SK-N-DZ (cell line): ENCODE data around the gene NID1.
"Not testable (repeated sequence)": the region's sequence is repeated elsewhere in the genome, so short reads cannot be mapped to it uniquely, and the experiment has no call there.

ENCODE experiments used
- DNase-seq: peaks from one replicate; pipeline ENCODE4 v3.0.0-alpha.2; 2015; ENCODE audit warnings: low spot score
- small RNA-seq, 2 experiments: library from RNA; depleted of rRNA; stranded (forward); fragments of <200 nt; gene quantifications; one replicate each; pipeline ENCODE3, GENCODE V24; 2014

NID1 gene

GRCh38 chr1:235940285-235940684, 124.6 kb downstream of the NID1 start:
- no peak for DNase-seq

GRCh38 chr1:235939480-235939775, 125.5 kb downstream of the NID1 start:
- DNase-seq, result no peak

DNA sequence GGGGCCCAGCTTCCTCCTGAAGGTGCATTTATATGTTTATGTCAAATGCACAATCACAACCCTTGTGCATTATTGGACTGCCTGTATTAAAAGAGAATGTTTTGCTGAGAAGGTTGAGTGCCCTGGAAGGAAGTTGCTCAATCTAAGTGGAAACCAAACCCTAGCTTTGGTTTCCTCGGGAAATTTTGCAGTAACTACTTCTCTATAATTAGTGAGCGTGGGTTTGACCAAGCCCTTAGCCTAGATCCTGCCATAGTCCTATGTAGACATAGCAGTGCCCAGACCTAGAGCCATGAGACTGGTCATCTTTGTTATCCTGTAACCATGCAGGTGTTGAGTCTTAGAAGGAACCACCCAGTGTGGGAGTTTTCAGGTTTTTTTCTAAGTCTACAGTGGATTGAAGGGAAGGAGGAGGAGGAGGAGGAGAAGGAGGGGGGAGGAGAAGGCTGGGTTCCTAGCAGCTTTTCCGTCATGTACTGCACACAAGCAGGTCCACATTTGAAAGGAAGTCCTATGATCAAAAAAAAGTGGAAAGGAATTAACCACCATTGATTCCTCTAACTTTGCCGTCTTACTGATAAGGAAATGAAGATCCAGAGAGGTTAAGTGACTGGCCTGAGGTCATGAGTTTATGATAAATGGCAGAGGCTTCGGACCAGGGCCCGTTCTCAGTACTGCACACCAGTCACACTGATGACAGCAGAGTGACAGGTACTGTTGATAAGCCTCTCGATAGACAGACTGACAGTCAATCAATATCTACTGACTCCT, 126.0 kb downstream of the NID1 start:
- DNase-seq, result no peak

DNA sequence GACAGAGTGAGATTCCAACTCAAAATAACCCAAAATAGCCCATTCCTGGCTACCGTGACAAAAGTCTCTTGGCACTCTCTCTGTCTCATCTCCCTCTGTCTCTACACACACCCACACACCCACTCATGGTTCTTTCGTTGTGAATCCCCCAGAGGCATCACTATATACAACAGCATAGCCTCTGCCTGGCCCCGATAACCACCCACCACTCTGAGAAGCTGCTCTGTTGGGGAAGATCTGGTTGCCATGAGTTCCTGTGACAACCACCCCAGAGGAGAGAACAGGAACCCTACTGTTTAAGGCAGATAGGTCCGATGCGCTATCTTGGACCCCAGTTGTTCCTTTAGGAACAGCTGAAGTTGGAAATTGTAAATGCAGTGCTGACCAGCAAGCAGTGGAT, 127.8 kb downstream of the NID1 start:
- DNase-seq, result no peak

- no peak for DNase-seq
These were observed 129.4 kb downstream of the NID1 start for GRCh38 chr1:235935235-235936225.

- no peak for DNase-seq
These were observed 131.1 kb downstream of the NID1 start for GRCh38 chr1:235933766-235934116.

GRCh38 chr1:235933017-235933765, 131.7 kb downstream of the NID1 start:
- DNase-seq, result no peak

GRCh38 chr1:235932090-235932510, 132.8 kb downstream of the NID1 start:
- DNase-seq, result no peak

- DNase-seq, result no peak
These were observed 133.6 kb downstream of the NID1 start for GRCh38 chr1:235931171-235931738.

GRCh38 chr1:235930543-235930942, 134.3 kb downstream of the NID1 start:
- DNase-seq, result no peak

GRCh38 chr1:235929216-235929615, 135.7 kb downstream of the NID1 start:
- DNase-seq, result no peak

- no peak for DNase-seq
These were observed 136.7 kb downstream of the NID1 start for GRCh38 chr1:235928197-235928596.

GRCh38 chr1:235927551-235927950, 137.3 kb downstream of the NID1 start:
- DNase-seq, result not testable (repeated sequence)

Small RNAs within 50 kb of the gene (small RNA-seq; reads per million reads assigned to genes)
- 0 reads per million in 2 experiments for gene RF00019
